HG03060 (cell line): Measurements from ENCODE around the gene LPGAT1.

ENCODE experiments used
- ATAC-seq: cut with Tn5 transposase; IDR thresholded peaks from one replicate; pipeline ENCODE4 v1.9.1; 2021; ENCODE audit warnings: low read depth, moderate number of reproducible peaks; ENCODE audit not compliant: unreplicated experiment

The LPGAT1 gene

DNA sequence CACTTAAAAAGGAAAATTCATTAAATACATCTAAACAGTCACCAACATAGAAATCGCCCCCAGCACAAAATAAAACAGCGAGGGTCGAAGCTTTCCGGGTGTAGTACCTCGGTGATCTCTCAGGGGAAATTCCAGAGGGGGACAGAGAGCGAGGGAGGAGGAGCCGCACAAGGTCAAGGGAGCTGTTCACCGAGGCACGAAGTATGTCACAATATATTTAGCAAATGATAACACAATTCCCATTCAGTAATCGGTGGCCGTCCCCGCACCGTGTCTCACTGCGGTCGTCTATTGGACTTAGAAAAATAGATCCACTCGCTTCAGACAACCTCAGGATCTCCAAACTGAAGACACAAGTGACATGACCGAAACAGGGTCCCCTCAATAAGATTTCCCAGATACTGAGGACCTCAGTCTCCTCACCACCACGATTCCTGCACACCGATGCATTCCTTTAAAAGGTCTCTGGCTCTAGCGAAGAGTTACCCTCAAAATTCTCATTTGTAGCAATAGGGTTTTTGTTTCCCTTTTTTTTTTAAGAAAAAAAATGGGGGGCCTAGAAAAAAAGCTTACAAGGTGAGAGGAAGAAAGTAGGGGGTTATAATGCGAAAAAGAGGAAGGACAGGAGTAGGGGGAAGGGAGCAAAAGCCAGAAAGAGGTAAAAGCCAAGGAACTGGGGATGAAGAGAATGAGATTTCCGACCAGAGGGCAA, 1.1 kb downstream of the LPGAT1 start:
- no peak for ATAC-seq

DNA sequence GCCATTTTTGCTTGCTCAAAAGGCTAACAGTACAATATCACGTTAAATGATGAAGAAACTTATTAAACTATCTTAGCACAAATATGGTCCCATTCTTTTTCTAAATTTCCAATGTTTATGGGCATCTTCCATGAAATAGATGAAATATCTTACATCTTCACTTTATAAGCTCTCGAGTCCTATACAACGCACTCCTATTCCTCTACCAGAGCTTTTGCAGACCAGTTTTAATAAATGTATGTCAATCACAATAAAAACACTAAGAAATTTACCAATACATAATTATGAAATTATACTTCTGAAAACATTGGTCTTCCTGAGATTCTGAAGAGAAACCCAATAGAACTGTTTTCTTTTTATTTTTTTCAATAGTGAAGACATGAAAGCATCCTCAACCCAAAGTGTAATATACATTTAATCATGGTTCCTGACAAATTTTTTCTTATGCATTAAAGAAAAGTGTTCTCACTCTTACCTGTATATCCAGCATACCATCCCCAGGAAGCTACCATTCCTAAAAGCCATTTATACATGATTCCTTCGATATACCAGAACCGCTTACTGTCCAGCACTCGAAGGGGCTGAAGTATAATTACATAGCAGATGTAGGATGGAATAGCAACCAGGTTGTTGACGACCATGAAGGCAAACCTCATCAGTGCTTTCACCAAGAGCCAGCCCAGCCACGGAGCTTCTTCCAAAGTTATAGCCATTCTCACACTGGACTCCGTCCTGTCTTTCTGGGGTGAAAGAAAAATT, 1.8 kb downstream of the LPGAT1 start:
- no peak for ATAC-seq

DNA sequence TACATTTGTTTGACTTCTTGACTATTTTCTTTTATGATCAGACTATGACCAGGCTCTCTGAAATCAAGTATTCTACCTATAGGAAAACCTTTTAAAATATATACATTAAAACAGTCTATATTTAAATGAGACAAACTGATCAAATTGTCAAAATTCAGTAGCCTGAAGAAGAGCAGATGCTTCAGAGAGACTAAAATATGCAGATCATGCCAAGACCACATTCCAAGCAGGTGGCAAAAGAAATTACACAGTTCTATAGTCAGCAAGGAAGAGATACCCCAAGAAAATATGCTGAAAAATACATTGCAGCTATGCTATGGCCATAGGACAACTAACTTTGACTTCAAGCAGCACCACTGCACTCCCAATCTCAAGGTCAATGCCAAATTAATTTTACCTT, 3.5 kb downstream of the LPGAT1 start:
- ATAC-seq = no peak

DNA sequence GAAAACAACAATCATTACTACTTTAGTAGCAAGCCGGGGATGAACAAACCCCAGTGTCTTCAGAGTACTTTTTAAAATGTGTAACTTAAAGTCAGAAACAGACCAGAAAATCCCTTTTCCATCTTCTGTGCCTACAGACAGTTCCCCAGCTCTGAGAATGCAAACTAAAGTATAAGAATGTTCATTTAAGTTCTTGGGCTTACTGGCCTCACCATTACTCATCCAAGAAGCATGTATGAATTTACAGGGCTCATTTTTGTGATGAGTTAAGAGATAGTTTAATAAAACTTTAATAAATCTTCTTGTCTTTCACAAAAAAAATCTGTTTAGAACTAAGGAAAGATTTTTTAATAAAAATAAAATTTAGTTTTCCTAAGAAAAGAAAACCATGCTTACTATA, 4.6 kb downstream of the LPGAT1 start:
- no peak for ATAC-seq

DNA sequence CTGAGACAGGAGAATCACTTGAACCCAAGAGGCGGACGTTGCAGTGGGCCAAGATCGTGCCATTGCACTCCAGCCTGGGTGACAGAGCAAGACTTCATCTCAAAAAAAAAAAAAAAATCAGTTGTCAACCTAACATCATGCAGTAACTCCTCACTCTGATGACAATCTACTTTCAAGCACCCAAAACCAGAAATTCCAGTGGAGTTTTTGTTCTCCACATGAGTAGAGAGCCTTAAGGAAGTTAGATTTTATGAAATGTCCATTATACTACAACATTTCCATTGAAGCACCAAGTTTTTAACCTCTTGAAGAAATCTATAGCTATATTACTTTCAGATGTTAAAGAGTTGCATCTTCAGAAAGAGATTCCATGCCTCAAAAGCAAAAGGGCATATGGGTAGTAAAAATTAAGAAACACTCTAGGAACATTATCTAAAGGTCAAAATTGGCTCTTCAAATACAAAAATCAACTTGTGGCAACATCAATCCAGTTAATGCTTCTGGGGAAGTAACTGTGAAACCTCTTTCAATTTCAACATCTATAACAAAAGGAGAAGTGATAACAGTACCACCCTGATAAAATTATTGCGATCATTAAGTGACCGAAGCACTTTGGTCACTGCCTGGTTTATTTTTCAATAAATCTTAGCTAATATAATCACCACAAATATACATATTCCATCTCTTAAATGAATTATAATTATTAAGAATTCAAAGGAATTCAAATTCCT, 7.7 kb downstream of the LPGAT1 start:
- no peak for ATAC-seq

DNA sequence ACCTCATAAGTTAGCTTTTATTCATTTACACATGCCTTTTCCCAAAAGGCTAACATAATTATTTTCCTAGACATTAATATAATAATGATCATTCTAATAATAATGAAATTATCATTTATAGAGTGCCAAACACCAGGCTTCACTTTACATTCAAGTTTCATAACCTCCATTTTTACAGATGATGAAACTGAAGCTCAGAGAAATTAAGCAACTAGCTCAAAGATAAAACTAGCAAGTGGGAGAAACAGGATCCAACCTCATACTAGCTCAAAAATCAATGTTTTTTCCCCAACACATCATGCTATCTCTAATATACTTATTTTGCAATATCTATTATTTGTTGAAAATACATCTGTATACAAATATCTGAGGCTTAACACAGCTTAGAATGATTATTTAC, 14.0 kb downstream of the LPGAT1 start:
- no peak for ATAC-seq

DNA sequence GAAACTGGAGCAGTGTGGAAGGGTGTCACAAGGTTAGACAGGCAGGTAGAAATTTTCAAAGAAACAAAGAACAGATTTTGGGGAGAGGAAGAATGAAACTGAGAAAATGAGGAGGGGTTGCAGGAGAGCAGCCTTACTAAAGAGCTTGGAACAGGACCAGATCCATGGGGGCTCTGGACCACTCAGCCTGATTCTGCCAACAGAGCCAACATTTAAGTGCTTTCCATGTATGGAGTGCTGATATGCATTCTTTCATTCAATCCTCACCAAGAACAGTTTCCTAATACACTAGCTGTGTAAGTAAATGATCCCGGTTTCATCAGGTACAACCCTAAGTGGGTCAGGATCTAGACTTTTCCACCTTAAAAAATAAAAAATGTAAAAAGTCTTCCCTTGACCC, 16.2 kb downstream of the LPGAT1 start:
- ATAC-seq = no peak

DNA sequence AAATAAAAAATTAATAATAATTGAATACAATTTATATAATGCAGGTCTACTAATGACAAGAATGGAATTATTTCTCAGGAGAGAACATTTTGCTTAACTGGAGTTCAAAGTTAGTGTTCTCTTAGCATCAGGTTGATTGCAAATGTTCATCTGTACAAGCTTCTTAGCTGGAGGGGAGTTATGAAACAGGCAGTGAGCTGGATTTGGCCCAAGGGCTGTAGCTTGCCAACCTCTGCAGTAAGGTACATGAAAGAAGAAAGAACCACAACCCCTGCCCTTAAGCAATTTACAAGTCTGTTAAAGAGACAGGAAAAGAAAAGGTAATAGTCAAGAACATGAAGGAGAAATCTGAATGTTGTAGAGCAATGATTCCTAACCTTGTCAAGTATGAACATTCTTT, 17.0 kb downstream of the LPGAT1 start:
- no peak for ATAC-seq

DNA sequence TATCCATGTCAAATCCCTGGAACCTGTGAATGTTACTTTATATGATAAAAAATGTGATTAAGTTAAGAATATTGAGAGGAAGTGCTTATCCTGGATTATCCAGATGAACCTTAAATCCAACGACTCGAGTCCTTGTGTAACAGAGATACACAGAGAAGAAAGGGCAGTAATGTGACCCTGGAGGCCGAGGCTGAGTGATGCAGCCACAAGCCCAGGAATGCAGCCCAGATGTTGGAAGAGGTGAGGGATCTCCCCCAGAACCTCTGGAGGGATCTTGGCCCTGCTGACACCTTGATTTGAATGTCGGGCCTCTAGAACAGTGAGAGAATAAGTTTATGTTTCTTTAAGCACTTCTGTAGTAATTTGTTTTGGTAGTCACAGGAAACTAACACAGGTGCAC, 18.0 kb downstream of the LPGAT1 start:
- no peak for ATAC-seq

DNA sequence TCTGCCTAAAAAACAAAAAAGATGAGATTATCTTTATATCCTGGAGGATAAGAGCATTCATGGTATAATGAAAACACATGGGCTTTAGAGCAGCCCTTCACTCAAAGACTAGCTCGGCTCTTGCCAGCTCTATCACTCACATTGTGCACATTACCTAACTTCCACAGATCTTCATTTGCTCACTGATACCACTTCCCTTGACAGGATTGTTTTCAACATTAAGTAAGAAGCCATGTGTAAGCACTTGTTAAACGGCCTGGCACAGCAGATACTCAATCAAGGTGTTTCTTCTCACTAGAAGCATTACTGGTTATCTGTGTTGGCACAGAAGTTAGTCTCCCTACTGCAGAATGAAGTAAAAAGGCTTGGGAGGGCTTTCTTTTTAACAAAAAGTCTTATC, 18.7 kb downstream of the LPGAT1 start:
- ATAC-seq = no peak

DNA sequence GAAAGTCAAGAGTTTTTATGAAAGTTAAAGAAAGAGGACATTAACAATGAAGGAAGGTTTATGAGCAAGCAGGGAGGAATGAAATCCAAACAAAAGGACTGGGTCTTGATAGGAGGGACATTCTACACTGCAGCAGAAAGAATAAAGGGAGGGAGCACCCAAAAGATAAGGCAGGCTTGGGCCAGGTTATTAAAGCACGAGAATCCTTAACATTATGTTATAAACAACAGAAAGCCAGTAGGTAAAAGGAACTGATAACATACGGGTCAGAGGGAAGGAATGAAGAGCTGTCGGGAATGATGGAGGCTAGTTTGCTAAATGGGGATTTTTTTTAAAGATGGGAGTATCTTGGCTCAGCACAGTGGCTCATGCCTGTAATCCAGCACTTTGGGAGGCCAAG, 19.4 kb downstream of the LPGAT1 start:
- no peak for ATAC-seq

DNA sequence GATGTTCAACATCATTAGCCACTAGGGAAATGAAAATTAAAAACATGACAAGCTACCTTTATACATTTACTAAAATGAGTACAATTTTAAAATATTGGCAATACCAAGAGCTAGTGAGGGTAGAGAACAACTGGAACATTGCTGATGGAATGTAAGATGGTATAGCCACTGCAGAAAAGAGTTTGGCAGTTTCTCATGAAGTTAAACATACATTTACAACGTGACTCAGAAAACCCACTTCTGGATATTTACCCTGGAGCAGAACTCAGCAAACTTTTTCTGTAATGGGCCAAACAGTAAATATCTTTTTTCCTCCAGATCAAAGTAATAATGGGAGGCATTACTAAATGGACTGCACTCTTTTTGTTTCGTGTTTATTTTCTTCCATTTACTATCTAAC, 22.1 kb downstream of the LPGAT1 start:
- no peak for ATAC-seq

DNA sequence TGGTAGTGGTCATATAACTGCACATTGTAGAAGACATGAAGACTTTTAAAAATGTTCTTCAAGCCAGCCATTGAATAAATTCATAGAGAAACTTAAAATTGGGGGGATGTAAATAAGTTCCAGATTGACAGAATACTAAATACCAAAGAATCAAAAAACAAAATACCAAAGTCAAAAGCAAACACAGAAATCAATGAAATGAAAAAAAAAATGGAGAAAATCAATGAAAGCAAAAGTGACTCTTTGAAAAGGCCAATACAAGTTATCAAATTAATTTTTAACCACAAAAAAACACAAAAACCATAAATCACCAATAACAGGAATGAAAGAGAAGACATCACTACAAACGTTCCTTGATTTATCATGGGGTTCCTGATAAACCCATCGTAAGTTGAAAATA, 25.6 kb downstream of the LPGAT1 start:
- ATAC-seq = no peak

DNA sequence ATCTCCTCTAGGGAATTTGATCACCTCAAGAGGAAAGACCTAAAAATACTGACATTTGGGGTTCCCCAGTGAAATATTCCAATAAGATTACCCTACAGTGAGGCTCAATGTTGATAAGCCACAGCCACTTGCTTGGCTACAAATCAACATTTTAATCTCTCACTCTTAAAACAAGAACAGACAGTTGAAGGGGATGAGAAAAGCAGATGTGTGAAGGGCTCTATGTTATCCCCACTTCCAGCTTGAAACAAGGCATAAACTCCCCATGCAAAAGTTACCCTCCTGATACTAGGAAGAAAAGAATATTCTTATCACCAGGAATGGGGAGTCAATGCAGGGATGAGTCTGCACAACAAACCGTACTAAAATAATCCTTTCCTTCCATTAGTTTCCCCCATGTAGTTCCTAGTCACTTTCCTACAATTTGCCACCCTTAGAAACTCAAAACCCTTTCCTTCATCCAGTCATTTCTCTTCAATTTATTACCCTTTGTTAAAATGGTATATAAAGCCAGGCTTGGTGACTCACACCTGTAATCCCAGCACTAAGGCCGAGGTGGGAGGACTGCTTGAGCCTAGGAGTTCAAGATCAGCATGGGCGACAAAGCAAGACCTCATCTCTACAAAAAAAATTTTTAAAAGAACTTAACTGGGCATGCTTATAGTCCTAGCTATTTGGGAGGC, 29.5 kb downstream of the LPGAT1 start:
- no peak for ATAC-seq

DNA sequence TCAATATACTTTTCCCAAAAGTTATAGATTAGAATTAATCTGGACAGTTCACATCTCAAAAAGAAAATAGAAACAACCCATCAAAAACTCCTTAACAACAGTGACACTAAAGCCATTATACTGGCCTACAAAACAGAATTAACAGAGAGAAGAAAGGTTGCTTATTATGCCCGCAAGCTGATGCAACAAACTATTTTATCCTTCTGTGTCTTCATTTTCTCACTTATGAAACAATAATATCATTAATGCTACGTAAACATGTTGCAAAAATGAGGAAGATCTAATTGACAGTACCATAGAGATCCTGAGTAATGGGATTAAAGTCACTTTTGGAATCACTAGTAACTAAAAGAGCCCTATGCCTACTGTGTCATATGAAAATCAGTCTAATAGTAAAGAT, 32.6 kb downstream of the LPGAT1 start:
- no peak for ATAC-seq

DNA sequence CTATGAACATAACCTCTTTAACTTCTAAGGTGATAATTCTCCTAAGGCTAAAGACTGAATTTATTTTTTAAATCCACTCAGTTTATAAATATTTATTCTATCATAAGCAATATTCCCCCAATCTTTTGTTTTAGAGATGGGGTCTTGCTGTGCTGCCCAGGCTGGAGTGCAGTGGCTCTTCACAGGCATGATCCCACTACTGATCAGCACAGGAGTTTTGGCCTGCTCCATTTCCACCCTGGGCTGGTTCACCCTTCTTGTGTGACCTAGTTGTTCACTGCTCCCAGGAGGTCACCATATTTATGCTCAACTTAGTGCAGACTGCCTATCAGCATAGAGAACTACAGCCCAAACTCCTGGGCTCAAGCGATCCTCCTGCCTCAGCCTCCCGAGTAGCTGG, 38.6 kb downstream of the LPGAT1 start:
- no peak for ATAC-seq

DNA sequence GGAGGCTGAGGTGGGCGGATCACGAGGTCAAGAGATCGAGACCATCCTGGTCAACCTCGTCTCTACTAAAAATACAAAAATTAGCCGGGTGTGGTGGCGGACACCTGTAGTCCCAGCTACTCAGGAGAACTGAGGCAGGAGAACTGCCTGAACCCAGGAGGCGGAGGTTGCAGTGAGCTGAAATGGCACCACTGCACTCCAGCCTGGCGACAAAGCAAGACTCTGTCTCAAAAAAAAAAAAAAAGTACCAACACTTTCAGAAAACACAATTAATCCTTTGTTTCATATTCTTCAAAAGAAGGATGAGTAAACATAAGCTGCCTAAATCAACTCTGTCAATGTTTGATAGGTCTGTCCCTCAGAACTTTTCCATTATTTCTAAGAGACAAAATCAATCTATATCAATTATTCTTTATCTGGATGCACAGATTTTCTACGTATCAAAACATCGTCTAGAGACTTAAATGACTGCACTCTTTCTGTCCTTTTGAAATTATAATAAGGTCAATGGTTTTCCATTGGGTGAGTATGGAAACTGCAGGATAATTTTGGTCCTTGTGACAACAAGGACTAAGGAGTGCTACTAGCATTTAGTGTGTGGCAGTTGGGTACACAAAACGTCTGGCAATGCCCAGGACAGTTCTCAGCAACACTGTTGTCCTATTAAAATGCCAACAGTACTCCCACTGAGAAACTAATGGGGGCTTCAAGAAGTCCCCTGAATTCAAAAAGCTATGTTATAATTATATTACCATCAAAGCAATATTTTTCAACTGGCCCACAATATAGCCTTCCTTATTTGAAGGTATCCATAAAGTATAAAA, 40.7 kb downstream of the LPGAT1 start:
- ATAC-seq = no peak

DNA sequence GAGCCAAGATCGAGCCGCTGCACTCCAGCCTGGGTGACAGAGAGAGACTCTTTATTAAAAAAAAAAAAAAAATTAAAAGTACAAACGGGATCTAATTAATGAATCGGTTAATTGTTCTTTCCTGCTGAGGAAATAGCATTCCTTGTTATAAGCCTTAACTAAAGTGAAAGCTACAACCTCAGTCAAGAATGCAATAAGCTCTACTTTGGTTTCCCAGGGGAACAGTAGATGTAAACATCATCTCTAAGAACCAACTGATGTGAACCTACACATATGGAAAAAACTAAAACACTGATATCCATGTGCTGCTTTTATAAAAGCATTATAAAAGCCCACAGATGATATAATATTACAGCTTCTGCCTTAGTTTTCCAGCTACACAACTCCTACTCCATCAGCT, 41.9 kb downstream of the LPGAT1 start:
- ATAC-seq = no peak

DNA sequence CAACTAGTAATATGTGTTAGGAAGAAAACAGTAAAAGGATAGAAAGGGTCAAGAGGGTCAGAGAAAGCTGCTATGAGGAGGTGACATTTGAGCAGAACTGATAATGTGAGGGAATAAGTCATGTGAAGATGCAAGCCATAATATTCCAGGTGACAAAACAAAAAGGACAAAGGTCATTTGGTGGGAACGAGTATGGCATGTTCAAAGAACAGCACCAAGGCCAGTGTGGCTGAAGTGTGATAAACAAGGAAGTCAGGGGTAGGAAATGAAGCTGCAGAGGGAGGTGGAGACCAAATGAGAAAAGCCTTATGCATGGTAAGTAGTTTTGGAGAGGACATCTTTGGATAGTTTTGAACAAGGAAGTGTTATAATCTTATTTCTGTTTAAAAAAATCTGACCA, 46.7 kb downstream of the LPGAT1 start:
- no peak for ATAC-seq

DNA sequence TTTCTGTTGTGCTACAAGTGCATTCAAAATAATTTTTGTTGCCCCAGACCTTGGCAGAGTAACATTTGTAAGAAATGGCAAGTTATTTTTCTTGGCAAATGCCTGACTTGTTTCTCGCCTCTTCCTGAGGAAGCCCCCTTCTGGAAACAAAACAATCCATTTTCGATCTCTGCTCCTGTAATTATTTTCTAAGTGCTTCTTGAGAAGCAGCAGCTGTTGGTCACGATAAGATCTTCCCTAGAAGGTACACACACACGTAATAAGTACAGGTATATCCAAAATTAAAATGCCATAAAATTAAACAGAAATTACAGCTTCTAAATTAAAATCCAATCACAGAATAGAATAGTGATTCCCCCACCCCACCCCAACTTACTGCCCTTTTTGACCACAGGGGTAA, 47.3 kb downstream of the LPGAT1 start:
- ATAC-seq = no peak
